ENCODE data around the gene FOXJ2.
"Not testable (repeated sequence)": the region's sequence is repeated elsewhere in the genome, so short reads cannot be mapped to it uniquely, and the experiment has no call there.

FOXJ2 gene

GRCh38 chr12:8032242-8033152, at the start of gene FOXJ2:
Gene FOXJ2 (plus strand): TSS chr12:8032716. CDS start chr12:8039833, 7,117 bp downstream.
- DNase-seq = peak; percentile 5

- DNase-seq = not testable (repeated sequence)
These were observed 49.5 kb upstream of the FOXJ2 start for GRCh38 chr12:7983019-7983418.

- DNase-seq = not testable (repeated sequence)
These were observed 49.1 kb upstream of the FOXJ2 start for GRCh38 chr12:7983460-7983859.

GRCh38 chr12:7984900-7985299, 47.6 kb upstream of the FOXJ2 start:
- no peak for DNase-seq

- no peak for DNase-seq
These were observed 46.6 kb upstream of the FOXJ2 start for GRCh38 chr12:7985802-7986418.

GRCh38 chr12:7989827-7990491, 42.6 kb upstream of the FOXJ2 start:
- no peak for DNase-seq

GRCh38 chr12:7991535-7991934, 41.0 kb upstream of the FOXJ2 start:
- no peak for DNase-seq

GRCh38 chr12:7994731-7995205, 37.7 kb upstream of the FOXJ2 start:
- no peak for DNase-seq

GRCh38 chr12:7995266-7995963, 37.1 kb upstream of the FOXJ2 start:
- DNase-seq = peak; percentile 21

GRCh38 chr12:8000827-8001226, 31.7 kb upstream of the FOXJ2 start:
- DNase-seq = not testable (repeated sequence)

GRCh38 chr12:8001496-8001895, 31.0 kb upstream of the FOXJ2 start:
- not testable (repeated sequence) for DNase-seq

- DNase-seq = not testable (repeated sequence)
These were observed 27.6 kb upstream of the FOXJ2 start for GRCh38 chr12:8004897-8005296.

- DNase-seq = no peak
These were observed 21.2 kb upstream of the FOXJ2 start for GRCh38 chr12:8011331-8011730.

- no peak for DNase-seq
These were observed 19.7 kb upstream of the FOXJ2 start for GRCh38 chr12:8012651-8013309.

GRCh38 chr12:8014836-8015235, 17.7 kb upstream of the FOXJ2 start:
- DNase-seq = no peak

GRCh38 chr12:8018213-8018612, 14.3 kb upstream of the FOXJ2 start:
- DNase-seq = not testable (repeated sequence)

- DNase-seq = no peak
These were observed 13.6 kb upstream of the FOXJ2 start for GRCh38 chr12:8018666-8019581.

- peak; percentile 96 for DNase-seq
These were observed 6.1 kb upstream of the FOXJ2 start for GRCh38 chr12:8026291-8026900.

- DNase-seq = no peak
These were observed 4.7 kb upstream of the FOXJ2 start for GRCh38 chr12:8027856-8028255.

GRCh38 chr12:8028267-8028666, 4.2 kb upstream of the FOXJ2 start:
- no peak for DNase-seq

GRCh38 chr12:8030189-8030588, 2.3 kb upstream of the FOXJ2 start:
- DNase-seq = no peak
